Measurements from ENCODE around the gene DNAJB5. TPM values are rescaled to one million over a fixed set of nuclear protein-coding genes. Genes with fewer than 3 reads are reported as not detected.

The DNAJB5 gene
- total and polyA plus RNA-seq, 10 donors, result 4.9 to 14.4 (median 9.7) TPM

DNA sequence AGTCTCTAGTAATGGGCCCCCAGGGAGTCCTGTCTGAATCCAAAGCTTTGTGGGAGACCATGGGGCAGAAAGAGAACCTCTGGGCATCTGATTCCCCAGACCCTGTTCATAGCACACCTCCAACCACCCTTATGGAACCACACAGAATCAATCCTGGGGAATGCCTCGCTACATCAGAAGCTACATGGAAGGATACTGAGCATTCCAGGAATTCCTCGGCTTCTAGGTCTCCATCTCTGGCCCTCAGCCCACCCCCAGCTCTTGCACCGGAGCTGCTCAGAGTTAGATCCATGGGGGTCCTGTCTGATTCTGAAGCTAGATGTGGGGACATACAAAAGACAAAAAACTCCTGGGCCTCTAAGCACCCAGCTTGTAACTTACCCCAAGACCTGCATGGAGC, 54.5 kb downstream of the DNAJB5 start:
- intact Hi-C loops (cut with DNase I; ENCODE audit: low total_unique reads), result no loop called here
- TF ChIP-seq, protein P1, sequence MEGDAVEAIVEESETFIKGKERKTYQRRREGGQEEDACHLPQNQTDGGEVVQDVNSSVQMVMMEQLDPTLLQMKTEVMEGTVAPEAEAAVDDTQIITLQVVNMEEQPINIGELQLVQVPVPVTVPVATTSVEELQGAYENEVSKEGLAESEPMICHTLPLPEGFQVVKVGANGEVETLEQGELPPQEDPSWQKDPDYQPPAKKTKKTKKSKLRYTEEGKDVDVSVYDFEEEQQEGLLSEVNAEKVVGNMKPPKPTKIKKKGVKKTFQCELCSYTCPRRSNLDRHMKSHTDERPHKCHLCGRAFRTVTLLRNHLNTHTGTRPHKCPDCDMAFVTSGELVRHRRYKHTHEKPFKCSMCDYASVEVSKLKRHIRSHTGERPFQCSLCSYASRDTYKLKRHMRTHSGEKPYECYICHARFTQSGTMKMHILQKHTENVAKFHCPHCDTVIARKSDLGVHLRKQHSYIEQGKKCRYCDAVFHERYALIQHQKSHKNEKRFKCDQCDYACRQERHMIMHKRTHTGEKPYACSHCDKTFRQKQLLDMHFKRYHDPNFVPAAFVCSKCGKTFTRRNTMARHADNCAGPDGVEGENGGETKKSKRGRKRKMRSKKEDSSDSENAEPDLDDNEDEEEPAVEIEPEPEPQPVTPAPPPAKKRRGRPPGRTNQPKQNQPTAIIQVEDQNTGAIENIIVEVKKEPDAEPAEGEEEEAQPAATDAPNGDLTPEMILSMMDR (IDR thresholded peaks at IDR 0.05 in 8 of 11, conservative IDR thresholded peaks at IDR 0.05 in 3 of 11), result no peak
- TF ChIP-seq POLR2A (IDR thresholded peaks at IDR 0.05), result no peak
- no peak for TF ChIP-seq POLR2AphosphoS5 (IDR thresholded peaks at IDR 0.05)
- WGBS, 5 donors, result 92 to 96% (median 92%) methylated on average over 3 of the region's 3 CpGs
- Histone ChIP-seq H3K27me3 (replicated peaks in 1 of 7) (no peaks in the 10 kb centered on the region), H3K4me3 (no peak overlapping the region), H3K36me3 (peaks cover 0 to 64% (median 25%) of the 10 kb centered on the region in 6 donors), H3K4me1 (no peaks in the 10 kb centered on the region), H3K27ac (no peak overlapping the region), H3K9me3 (no peaks in the 10 kb centered on the region)
- DNase-seq, result no peak

Other genes with a start within 250 kb of the DNAJB5 start
- 1 to 10 TPM in 2 of 7 donors, under 1 TPM in 5; 0.17 to 2.4 (median 0.67) TPM for gene PHF24, start 31.5 kb upstream of the DNAJB5 start, total RNA-seq
- gene PHF24, start 31.5 kb upstream of the DNAJB5 start, polyA plus RNA-seq, result under 1 TPM; 0.24 to 0.36 (median 0.26) TPM
- gene VCP, start 82.9 kb downstream of the DNAJB5 start, total RNA-seq, result 100 to 1,000 TPM; 163 to 269 (median 194) TPM
- gene VCP, start 82.9 kb downstream of the DNAJB5 start, polyA plus RNA-seq, result 10 to 100 TPM; 48.5 to 84.5 (median 67.2) TPM
- gene FANCG, start 90.2 kb downstream of the DNAJB5 start, total RNA-seq, result 10 to 100 TPM; 15.8 to 31.6 (median 22.6) TPM
- 10 to 100 TPM; 20.5 to 37.5 (median 26.3) TPM for gene FANCG, start 90.2 kb downstream of the DNAJB5 start, polyA plus RNA-seq
- gene PIGO, start 106.8 kb downstream of the DNAJB5 start, total RNA-seq, result 10 to 100 TPM; 17.5 to 25.0 (median 21.0) TPM
- 10 to 100 TPM; 10.4 to 20.0 (median 19.7) TPM for gene PIGO, start 106.8 kb downstream of the DNAJB5 start, polyA plus RNA-seq
- 10 to 100 TPM; 54.2 to 75.5 (median 58.7) TPM for gene STOML2, start 113.4 kb downstream of the DNAJB5 start, total RNA-seq
- 10 to 100 TPM; 56.9 to 80.7 (median 72.0) TPM for gene STOML2, start 113.4 kb downstream of the DNAJB5 start, polyA plus RNA-seq
- gene ATOSB, start 126.1 kb downstream of the DNAJB5 start, total RNA-seq, result 10 to 100 TPM; 30.9 to 45.0 (median 35.2) TPM
- gene ATOSB, start 126.1 kb downstream of the DNAJB5 start, polyA plus RNA-seq, result 10 to 100 TPM in 2 of 3 donors, 1 to 10 TPM in 1; 8.7 to 24.0 (median 23.3) TPM
- 10 to 100 TPM; 10.7 to 18.7 (median 14.2) TPM for gene UNC13B, start 172.3 kb downstream of the DNAJB5 start, total RNA-seq
- gene UNC13B, start 172.3 kb downstream of the DNAJB5 start, polyA plus RNA-seq, result 1 to 10 TPM; 2.4 to 4.9 (median 2.5) TPM

All from spleen (tissue), 11 donors.